ENCODE data around the gene NCKAP5. TPM values are rescaled to one million over a fixed set of nuclear protein-coding genes. Genes with fewer than 3 reads are reported as not detected.
"Not testable (repeated sequence)": the region's sequence is repeated elsewhere in the genome, so short reads cannot be mapped to it uniquely, and the experiment has no call there.

The NCKAP5 gene
- total and polyA plus RNA-seq, 2 experiments from 2014 or later = 2.2 to 5.5 TPM

- WGBS (ENCODE audit: low lambda C conversion rate, missing lambda C conversion rate) = 97% methylated on average over 2 of the region's 2 CpGs
- Histone ChIP-seq H3K27me3 (no peaks in the 10 kb centered on the region), H3K4me1 (ENCODE audit: insufficient read depth) (no peaks in the 10 kb centered on the region), H3K9me2 (replicated peaks; ENCODE audit: insufficient read depth) (no peaks in the 10 kb centered on the region), H2AFZ (no peak overlapping the region), H4K20me1 (ENCODE audit: insufficient read depth, poor library complexity, severe bottlenecking) (no peaks in the 10 kb centered on the region), H3K9me3 (ENCODE audit: low read depth) (peaks cover 4% of the 10 kb centered on the region), H3K79me2 (no peaks in the 10 kb centered on the region), H3K4me3 (no peak overlapping the region), H3K4me2 (no peak overlapping the region), H3K36me3 (replicated peaks; ENCODE audit: insufficient read depth, low read depth) (no peaks in the 10 kb centered on the region), H3K27ac (no peak overlapping the region)
- DNase-seq (ENCODE audit: low spot score) = no peak
- TF ChIP-seq EZH2 (IDR thresholded peaks at IDR 0.05; ENCODE audit: borderline replicate concordance) = no peak
Observed at GRCh38 chr2:133209325-133209724, 358.9 kb downstream of the NCKAP5 start.

DNA sequence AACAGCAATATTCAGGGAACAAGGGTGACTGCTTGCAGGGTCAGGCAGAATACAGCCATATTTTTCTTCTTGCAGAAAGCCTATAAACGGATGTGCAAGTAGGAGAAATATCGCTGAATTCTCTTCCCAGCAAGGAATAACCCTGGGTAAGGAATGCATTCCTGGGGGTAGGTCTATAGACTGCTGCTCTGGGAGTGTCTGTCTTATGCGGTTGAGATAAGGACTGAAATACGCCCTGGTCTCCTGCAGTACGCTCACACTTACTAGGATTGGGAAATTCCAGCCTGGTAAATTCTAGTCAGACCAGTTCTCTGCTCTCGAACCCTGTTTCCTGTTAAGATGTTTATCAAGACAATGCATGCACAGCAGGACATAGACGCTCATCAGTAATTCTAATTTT, 361.6 kb downstream of the NCKAP5 start:
- not testable (repeated sequence) for H2AFZ ChIP-seq; H3K9me2 ChIP-seq (replicated peaks; ENCODE audit: insufficient read depth); H3K4me3 ChIP-seq; H3K79me2 ChIP-seq; H3K27ac ChIP-seq; H3K27me3 ChIP-seq; H3K4me1 ChIP-seq (ENCODE audit: insufficient read depth); DNase-seq (ENCODE audit: low spot score); H3K4me2 ChIP-seq; H3K36me3 ChIP-seq (replicated peaks; ENCODE audit: insufficient read depth, low read depth); H3K9me3 ChIP-seq (ENCODE audit: low read depth); H4K20me1 ChIP-seq (ENCODE audit: insufficient read depth, poor library complexity, severe bottlenecking)
- WGBS (ENCODE audit: low lambda C conversion rate, missing lambda C conversion rate) = 90% methylated on average over 7 of the region's 7 CpGs

- no peaks in the 10 kb centered on the region for H3K4me1 ChIP-seq (ENCODE audit: insufficient read depth)
- no peak overlapping the region for H3K4me2 ChIP-seq
- H3K9me3 ChIP-seq (ENCODE audit: low read depth) = peaks cover 4% of the 10 kb centered on the region
- TF ChIP-seq EZH2 (IDR thresholded peaks at IDR 0.05; ENCODE audit: borderline replicate concordance) = no peak
- TF ChIP-seq EZH2phosphoT487 (IDR thresholded peaks at IDR 0.05; ENCODE audit: low read depth, severe bottlenecking, unreplicated experiment) = no peak
- TF ChIP-seq, protein P1, sequence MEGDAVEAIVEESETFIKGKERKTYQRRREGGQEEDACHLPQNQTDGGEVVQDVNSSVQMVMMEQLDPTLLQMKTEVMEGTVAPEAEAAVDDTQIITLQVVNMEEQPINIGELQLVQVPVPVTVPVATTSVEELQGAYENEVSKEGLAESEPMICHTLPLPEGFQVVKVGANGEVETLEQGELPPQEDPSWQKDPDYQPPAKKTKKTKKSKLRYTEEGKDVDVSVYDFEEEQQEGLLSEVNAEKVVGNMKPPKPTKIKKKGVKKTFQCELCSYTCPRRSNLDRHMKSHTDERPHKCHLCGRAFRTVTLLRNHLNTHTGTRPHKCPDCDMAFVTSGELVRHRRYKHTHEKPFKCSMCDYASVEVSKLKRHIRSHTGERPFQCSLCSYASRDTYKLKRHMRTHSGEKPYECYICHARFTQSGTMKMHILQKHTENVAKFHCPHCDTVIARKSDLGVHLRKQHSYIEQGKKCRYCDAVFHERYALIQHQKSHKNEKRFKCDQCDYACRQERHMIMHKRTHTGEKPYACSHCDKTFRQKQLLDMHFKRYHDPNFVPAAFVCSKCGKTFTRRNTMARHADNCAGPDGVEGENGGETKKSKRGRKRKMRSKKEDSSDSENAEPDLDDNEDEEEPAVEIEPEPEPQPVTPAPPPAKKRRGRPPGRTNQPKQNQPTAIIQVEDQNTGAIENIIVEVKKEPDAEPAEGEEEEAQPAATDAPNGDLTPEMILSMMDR (IDR thresholded peaks at IDR 0.05; ENCODE audit: poor library complexity) = no peak
- 79% methylated on average over 4 of the region's 4 CpGs for WGBS (ENCODE audit: low lambda C conversion rate, missing lambda C conversion rate)
- no peak for DNase-seq (ENCODE audit: low spot score)
- no peak overlapping the region for H3K27ac ChIP-seq
- H3K36me3 ChIP-seq (replicated peaks; ENCODE audit: insufficient read depth, low read depth) = no peaks in the 10 kb centered on the region
- no peak overlapping the region for H2AFZ ChIP-seq
- H3K27me3 ChIP-seq = no peaks in the 10 kb centered on the region
- no peaks in the 10 kb centered on the region for H3K79me2 ChIP-seq
- H3K9me2 ChIP-seq (replicated peaks; ENCODE audit: insufficient read depth) = no peaks in the 10 kb centered on the region
- no peak overlapping the region for H3K4me3 ChIP-seq
- H4K20me1 ChIP-seq (ENCODE audit: insufficient read depth, poor library complexity, severe bottlenecking) = no peaks in the 10 kb centered on the region
Observed at GRCh38 chr2:133204421-133204820, 363.8 kb downstream of the NCKAP5 start.

DNA sequence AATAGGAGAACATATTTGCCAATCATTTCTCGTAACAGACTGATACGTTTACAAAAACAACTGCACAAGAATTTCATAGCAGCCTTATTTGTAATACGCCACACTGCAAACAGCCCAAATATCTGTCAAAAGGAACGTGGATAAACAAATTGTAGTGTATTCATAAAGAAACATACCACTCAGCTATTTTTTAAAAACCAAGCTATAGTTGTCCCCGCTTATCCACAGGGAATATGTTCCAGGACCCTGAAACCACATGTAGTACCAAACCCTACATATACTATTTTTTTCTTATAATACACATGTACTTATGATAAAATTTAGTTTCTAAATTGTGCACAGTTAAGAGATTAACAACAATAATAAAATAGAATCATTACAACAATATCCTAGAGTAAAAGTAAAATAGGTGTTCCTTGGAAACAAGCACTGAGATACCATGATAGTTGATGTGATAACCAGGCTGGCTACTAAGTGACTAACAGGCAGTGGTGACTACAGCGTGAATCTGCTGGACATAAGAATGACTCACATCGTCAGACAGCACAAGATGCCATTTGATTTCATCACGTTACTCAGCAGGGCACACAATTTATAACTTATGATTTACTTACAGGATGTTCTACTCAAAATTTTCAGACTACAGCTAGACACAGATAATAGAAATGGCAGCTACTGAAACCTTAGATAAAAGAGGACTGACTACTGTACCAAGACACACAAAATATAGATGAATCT, 367.4 kb downstream of the NCKAP5 start:
- WGBS (ENCODE audit: low lambda C conversion rate, missing lambda C conversion rate) = 77% methylated on average over 8 of the region's 8 CpGs
- H3K79me2 ChIP-seq = no peaks in the 10 kb centered on the region
- TF ChIP-seq EZH2 (IDR thresholded peaks at IDR 0.05; ENCODE audit: borderline replicate concordance) = no peak
- no peak for TF ChIP-seq EZH2phosphoT487 (IDR thresholded peaks at IDR 0.05; ENCODE audit: low read depth, severe bottlenecking, unreplicated experiment)
- TF ChIP-seq, protein P1 (IDR thresholded peaks at IDR 0.05; ENCODE audit: poor library complexity) = no peak
- H3K27ac ChIP-seq = no peak overlapping the region
- H3K9me2 ChIP-seq (replicated peaks; ENCODE audit: insufficient read depth) = no peaks in the 10 kb centered on the region
- H2AFZ ChIP-seq = no peak overlapping the region
- no peaks in the 10 kb centered on the region for H3K27me3 ChIP-seq
- DNase-seq (ENCODE audit: low spot score) = peak; percentile 34
- no peak overlapping the region for H3K4me3 ChIP-seq
- H3K4me1 ChIP-seq (ENCODE audit: insufficient read depth) = no peaks in the 10 kb centered on the region
- no peaks in the 10 kb centered on the region for H4K20me1 ChIP-seq (ENCODE audit: insufficient read depth, poor library complexity, severe bottlenecking)
- H3K4me2 ChIP-seq = no peak overlapping the region
- no peaks in the 10 kb centered on the region for H3K9me3 ChIP-seq (ENCODE audit: low read depth)
- H3K36me3 ChIP-seq (replicated peaks; ENCODE audit: insufficient read depth, low read depth) = no peaks in the 10 kb centered on the region
